Hepatocyte (in vitro differentiated cells): ENCODE data around the gene PGM3. TPM values are rescaled to one million over a fixed set of nuclear protein-coding genes. Genes with fewer than 3 reads are reported as not detected.

Experiments
- DNase-seq: peaks from one replicate; pipeline ENCODE4 v3.0.0-alpha.2; 2016; ENCODE audit warnings: low spot score
- H2AFZ ChIP-seq: fragments of 200-600 bp; sonication (generic); 2 replicates; pipeline ENCODE4 v1.6.0; 2016; ENCODE audit warnings: antibody characterized with exemption, mild to moderate bottlenecking
- H3K27ac ChIP-seq: fragments of 200-600 bp; sonication (generic); 2 replicates; pipeline ENCODE4 v1.5.1; 2016; ENCODE audit warnings: mild to moderate bottlenecking
- H3K27me3 ChIP-seq: fragments of 200-600 bp; sonication (generic); 2 replicates; pipeline ENCODE4 v1.6.1; 2016
- H3K36me3 ChIP-seq: fragments of 200-600 bp; sonication (generic); replicated peaks from 2 replicates; pipeline ENCODE4 v1.5.1; 2016; ENCODE audit warnings: low read depth; ENCODE audit not compliant: insufficient read depth
- H3K4me1 ChIP-seq: fragments of 200-600 bp; sonication (generic); 2 replicates; pipeline ENCODE4 v1.5.1; 2016; ENCODE audit warnings: mild to moderate bottlenecking, moderate library complexity; ENCODE audit not compliant: insufficient read depth
- H3K4me2 ChIP-seq: fragments of 200-600 bp; sonication (generic); 2 replicates; pipeline ENCODE4 v1.6.0; 2016
- H3K4me3 ChIP-seq: fragments of 200-600 bp; sonication (generic); 2 replicates; pipeline ENCODE4 v1.5.1; 2016; ENCODE audit warnings: mild to moderate bottlenecking
- H3K79me2 ChIP-seq: fragments of 200-600 bp; sonication (generic); 2 replicates; pipeline ENCODE4 v1.6.0; 2017; ENCODE audit warnings: mild to moderate bottlenecking
- H3K9me2 ChIP-seq: fragments of 200-600 bp; sonication (generic); replicated peaks from 2 replicates; pipeline ENCODE4 v1.6.0; 2017; ENCODE audit warnings: mild to moderate bottlenecking; ENCODE audit not compliant: insufficient read depth
- H3K9me3 ChIP-seq: fragments of 200-600 bp; sonication (generic); 2 replicates; pipeline ENCODE4 v1.5.1; 2016; ENCODE audit warnings: low read depth, mild to moderate bottlenecking
- H4K20me1 ChIP-seq: fragments of 200-600 bp; sonication (generic); 2 replicates; pipeline ENCODE4 v1.6.0; 2016; ENCODE audit warnings: mild to moderate bottlenecking; ENCODE audit not compliant: insufficient read depth, poor library complexity, severe bottlenecking
- CTCF ChIP-seq: fragments of 200-600 bp; sonication (generic); IDR thresholded peaks from 2 replicates; pipeline ENCODE4 v1.5.1; 2016; ENCODE audit warnings: antibody characterized with exemption, mild to moderate bottlenecking; ENCODE audit not compliant: poor library complexity
- EZH2 ChIP-seq: fragments of 200-600 bp; sonication (generic); IDR thresholded peaks from 2 replicates; pipeline ENCODE4 v1.6.1; 2016; ENCODE audit warnings: antibody characterized with exemption, mild to moderate bottlenecking, borderline replicate concordance
- EZH2phosphoT487 ChIP-seq: fragments of 200-600 bp; sonication (generic); IDR thresholded peaks from one replicate; pipeline ENCODE4 v1.6.1; 2018; ENCODE audit warnings: antibody characterized with exemption, mild to moderate bottlenecking, low read depth, moderate library complexity; ENCODE audit not compliant: unreplicated experiment, severe bottlenecking
- WGBS: methylation state at CpG from one replicate; pipeline ENCODE4 v1.1.6; 2016; ENCODE audit warnings: low lambda C conversion rate; ENCODE audit errors: missing lambda C conversion rate; 5-methylcytosine and 5-hydroxymethylcytosine counted together
- polyA plus RNA-seq: library from polyadenylated mRNA; unstranded; fragments of >200 nt; fragmentation: Nextera tagmentation; extraction: Ambion mirVana; gene quantifications from 2 replicates; pipeline ENCODE4 v1.2.1, GENCODE V29; 2016
- total RNA-seq: library from RNA; depleted of rRNA; stranded (reverse); fragments of >200 nt; gene quantifications from 2 replicates; pipeline ENCODE4 v1.2.3, GENCODE V29; 2014

Gene PGM3
- total and polyA plus RNA-seq, 2 experiments from 2014 or later = 94.9 to 106 TPM

GRCh38 chr6:83151114-83151513, 42.0 kb downstream of the PGM3 start:
- H4K20me1 ChIP-seq = no peaks in the 10 kb centered on the region
- 83% methylated on average over 2 of the region's 2 CpGs for WGBS
- H3K79me2 ChIP-seq = no peaks in the 10 kb centered on the region
- H3K36me3 ChIP-seq = no peaks in the 10 kb centered on the region
- no peaks in the 10 kb centered on the region for H3K4me1 ChIP-seq
- H3K27ac ChIP-seq = no peak overlapping the region
- H3K9me3 ChIP-seq = no peaks in the 10 kb centered on the region
- H3K4me2 ChIP-seq = no peak overlapping the region
- TF ChIP-seq CTCF = no peak
- no peak for TF ChIP-seq EZH2phosphoT487
- TF ChIP-seq EZH2 = no peak
- H3K27me3 ChIP-seq = no peaks in the 10 kb centered on the region
- no peak for DNase-seq
- H3K4me3 ChIP-seq = no peak overlapping the region
- no peak overlapping the region for H2AFZ ChIP-seq
- no peaks in the 10 kb centered on the region for H3K9me2 ChIP-seq

GRCh38 chr6:83138758-83139157, 54.3 kb downstream of the PGM3 start:
- Histone ChIP-seq H3K4me1 (no peaks in the 10 kb centered on the region), H3K36me3 (no peaks in the 10 kb centered on the region), H3K4me2 (no peak overlapping the region), H3K79me2 (no peaks in the 10 kb centered on the region), H4K20me1 (no peaks in the 10 kb centered on the region), H3K9me3 (no peaks in the 10 kb centered on the region), H3K27ac (peak overlapping the region; percentile 3), H2AFZ (no peak overlapping the region), H3K27me3 (no peaks in the 10 kb centered on the region), H3K4me3 (no peak overlapping the region), H3K9me2 (no peaks in the 10 kb centered on the region)
- no peak for TF ChIP-seq EZH2
- TF ChIP-seq CTCF = no peak
- no peak for TF ChIP-seq EZH2phosphoT487
- no peak for DNase-seq
- WGBS = 72% methylated on average over 3 of the region's 3 CpGs

GRCh38 chr6:83138118-83138722, 54.8 kb downstream of the PGM3 start:
- Histone ChIP-seq H2AFZ (no peak overlapping the region), H3K36me3 (no peaks in the 10 kb centered on the region)

GRCh38 chr6:83132121-83132520, 60.9 kb downstream of the PGM3 start:
- Histone ChIP-seq H3K4me1 (no peaks in the 10 kb centered on the region), H3K4me2 (no peak overlapping the region), H2AFZ (no peak overlapping the region), H3K9me2 (no peaks in the 10 kb centered on the region), H3K79me2 (no peaks in the 10 kb centered on the region), H3K9me3 (no peaks in the 10 kb centered on the region), H3K36me3 (no peaks in the 10 kb centered on the region), H3K27me3 (no peaks in the 10 kb centered on the region), H3K27ac (no peak overlapping the region), H3K4me3 (no peak overlapping the region), H4K20me1 (no peaks in the 10 kb centered on the region)
- 45% methylated on average over 3 of the region's 3 CpGs for WGBS
- no peak for DNase-seq
- no peak for TF ChIP-seq CTCF
- no peak for TF ChIP-seq EZH2phosphoT487
- TF ChIP-seq EZH2 = no peak

More at GRCh38 chr6:83138118-83138722, 54.8 kb downstream of the PGM3 start:
- no peak for TF ChIP-seq EZH2
- peak; percentile 7 for DNase-seq
- WGBS = 84% methylated on average over 5 of the region's 5 CpGs
- no peak overlapping the region for H3K4me3 ChIP-seq
- H4K20me1 ChIP-seq = no peaks in the 10 kb centered on the region
- no peaks in the 10 kb centered on the region for H3K27me3 ChIP-seq
- H3K9me3 ChIP-seq = no peaks in the 10 kb centered on the region
- H3K79me2 ChIP-seq = no peaks in the 10 kb centered on the region
- peak overlapping the region; percentile 17 for H3K4me2 ChIP-seq
- peak overlapping the region; percentile 3 for H3K27ac ChIP-seq
- H3K9me2 ChIP-seq = no peaks in the 10 kb centered on the region
- no peaks in the 10 kb centered on the region for H3K4me1 ChIP-seq
